Spleen (tissue), 7 donors: ENCODE results near the gene ANKRD44.

Experiments
- CTCF ChIP-seq, 11 experiments: fragments of 200-600 bp in 7 of 11; fragments of 450-650 bp in 4 of 11; sonication (generic) in 4 of 11; IDR thresholded peaks in 8 of 11; conservative IDR thresholded peaks in 3 of 11; 1 replicate in 7 of 11; 2 replicates in 4 of 11; pipeline versions ENCODE4 v1.4.0 to v1.8.0; 2016 to 2021; ENCODE audit warnings: antibody characterized with exemption in 11 of 11, inconsistent platforms in 4 of 11, mild to moderate bottlenecking in 1 of 11
- POLR2A ChIP-seq, 3 donors: fragments of 450-650 bp; IDR thresholded peaks; one replicate each; pipeline ENCODE4 v1.5.1; 2017; ENCODE audit warnings: antibody characterized with exemption in 3 of 3, mild to moderate bottlenecking in 1 of 3
- donor health status: DM: no; HTN: no; CAD: no; lungs with moderate emphysema.
- donor health status: DM: no; HTN: no; CAD: no.
- donor health status: DM: no; HTN: no; CAD: no.

GRCh38 chr2:197031803-197032202 is 278.8 kb downstream of the ANKRD44 start:
- no peak for TF ChIP-seq POLR2A (IDR thresholded peaks at IDR 0.05)
- TF ChIP-seq CTCF (IDR thresholded peaks at IDR 0.05 in 8 of 11, conservative IDR thresholded peaks at IDR 0.05 in 3 of 11), result no peak
